HepG2 (cell line): Measurements from ENCODE around the gene MYLK3. TPM values are rescaled to one million over a fixed set of nuclear protein-coding genes. Genes with fewer than 3 reads are reported as not detected.

ENCODE experiments used
- ARID2 ChIP-seq: sonication (generic); formaldehyde crosslinking; IDR thresholded peaks from 2 replicates; pipeline ENCODE4 v1.8.1; 2022; ENCODE audit warnings: mild to moderate bottlenecking, missing genetic modification reagents, borderline replicate concordance
- ARID5B ChIP-seq: IDR thresholded peaks from 2 replicates; pipeline ENCODE4 v1.4.0; 2020; ENCODE audit warnings: mild to moderate bottlenecking, missing genetic modification reagents
- ARNT2 ChIP-seq: sonication (generic); formaldehyde crosslinking; IDR thresholded peaks from 2 replicates; pipeline ENCODE4 v1.8.0; 2022; ENCODE audit warnings: mild to moderate bottlenecking, low read depth, missing genetic modification reagents, moderate library complexity
- EEA1 ChIP-seq: sonication (generic); formaldehyde crosslinking; IDR thresholded peaks from 2 replicates; pipeline ENCODE4 v1.5.1; 2020; ENCODE audit warnings: mild to moderate bottlenecking, missing genetic modification reagents, borderline replicate concordance
- GABPA ChIP-seq, 2 experiments: IDR thresholded peaks; 2 replicates each; pipeline ENCODE4 v1.6.1; 2011 to 2016; ENCODE audit warnings: low read depth in 2 of 2, low read length in 1 of 2, missing biosample characterization in 1 of 2, missing genetic modification characterization in 1 of 2
- NCOA1 ChIP-seq: sonication (generic); formaldehyde crosslinking; IDR thresholded peaks from 2 replicates; pipeline ENCODE4 v1.9.0; 2021; ENCODE audit warnings: missing genetic modification reagents
- NFRKB ChIP-seq: fragments of 450-650 bp; IDR thresholded peaks from 2 replicates; pipeline ENCODE4 v1.6.1; 2017
- NR2C2 ChIP-seq: sonication (generic); formaldehyde crosslinking; IDR thresholded peaks from 2 replicates; pipeline ENCODE4 v1.4.0; 2020; ENCODE audit warnings: missing genetic modification reagents, mild to moderate bottlenecking, moderate library complexity, borderline replicate concordance
- NR2F6 ChIP-seq, 2 experiments: IDR thresholded peaks; 2 replicates each; pipeline ENCODE4 v1.6.1; 2016; ENCODE audit warnings: antibody characterized with exemption in 1 of 2, mild to moderate bottlenecking in 1 of 2
- PCBP1 ChIP-seq: fragments of 200-400 bp; formaldehyde crosslinking; IDR thresholded peaks from 2 replicates; pipeline ENCODE4 v1.6.1; 2017; ENCODE audit warnings: mild to moderate bottlenecking, low read depth, low read length, borderline replicate concordance
- POLR2AphosphoS2 ChIP-seq: IDR thresholded peaks from 2 replicates; pipeline ENCODE4 v1.6.1; 2011; ENCODE audit warnings: low read depth, low read length, improper control_type of control experiment
- RELA ChIP-seq: sonication (generic); formaldehyde crosslinking; IDR thresholded peaks from 2 replicates; pipeline ENCODE4 v1.4.0; 2020; ENCODE audit warnings: missing genetic modification reagents
- RXRB ChIP-seq: IDR thresholded peaks from 2 replicates; pipeline ENCODE4 v1.6.1; 2016; ENCODE audit warnings: borderline replicate concordance, missing genetic modification reagents, missing compliant biosample characterization
- SAFB2 ChIP-seq: sonication (generic); formaldehyde crosslinking; IDR thresholded peaks from 2 replicates; pipeline ENCODE4 v1.5.1; 2020; ENCODE audit warnings: missing genetic modification reagents, low read depth, mild to moderate bottlenecking, borderline replicate concordance
- STAG1 ChIP-seq: sonication (generic); formaldehyde crosslinking; IDR thresholded peaks from 2 replicates; pipeline ENCODE4 v1.4.0; 2020; ENCODE audit warnings: missing genetic modification reagents
- TGIF2 ChIP-seq: IDR thresholded peaks from 2 replicates; pipeline ENCODE4 v1.6.1; 2016; ENCODE audit warnings: control low read depth, missing compliant biosample characterization
- ZMAT5 ChIP-seq: sonication (generic); formaldehyde crosslinking; IDR thresholded peaks from 2 replicates; pipeline ENCODE4 v1.5.0; 2020; ENCODE audit warnings: mild to moderate bottlenecking, low read depth, missing genetic modification reagents, borderline replicate concordance
- ZNF138 ChIP-seq: sonication (generic); formaldehyde crosslinking; IDR thresholded peaks from 2 replicates; pipeline ENCODE4 v1.5.0; 2020; ENCODE audit warnings: mild to moderate bottlenecking, low read depth, missing genetic modification reagents
- ZNF382 ChIP-seq: sonication (generic); formaldehyde crosslinking; IDR thresholded peaks from 2 replicates; pipeline ENCODE4 v1.5.0; 2020; ENCODE audit warnings: missing genetic modification reagents, mild to moderate bottlenecking, borderline replicate concordance
- polyA plus RNA-seq, 8 experiments: library from polyadenylated mRNA; depleted of rRNA in 3 of 8; stranded (reverse) in 7 of 8; unstranded in 1 of 8; fragments of >200 nt; fragmentation: Illumina TruSeq in 4 of 8; extraction: Trizol in 4 of 8; gene quantifications; 2 replicates each; pipeline versions ENCODE4 v1.2.1 to v1.2.3, GENCODE V29; 2011 to 2016; ENCODE audit warnings: low read depth in 4 of 8, missing spikeins in 1 of 8, mixed read lengths in 1 of 8; ENCODE audit not compliant: insufficient read depth in 1 of 8
- total RNA-seq, 5 experiments: library from RNA; depleted of rRNA; stranded (reverse); fragments of >200 nt; fragmentation: Illumina TruSeq; extraction: Trizol; gene quantifications; 2 replicates each; pipeline ENCODE4 v1.2.3, GENCODE V29; 2016; ENCODE audit warnings: low read depth in 1 of 5
- TF ChIP-seq, protein P1 (sequence below): IDR thresholded peaks from 2 replicates; pipeline ENCODE4 v1.6.1; 2016; ENCODE audit warnings: mild to moderate bottlenecking
- TF ChIP-seq, protein P2 (sequence below): sonication (generic); formaldehyde crosslinking; IDR thresholded peaks from 2 replicates; pipeline ENCODE4 v1.5.1; 2020; ENCODE audit warnings: missing genetic modification reagents, mild to moderate bottlenecking, borderline replicate concordance

The MYLK3 gene
- total and polyA plus RNA-seq, 2 of the 13 experiments (the other 11 are each of a cell fraction or from before 2014, with no cell fraction given) = 0.04 to 0.18 TPM

DNA sequence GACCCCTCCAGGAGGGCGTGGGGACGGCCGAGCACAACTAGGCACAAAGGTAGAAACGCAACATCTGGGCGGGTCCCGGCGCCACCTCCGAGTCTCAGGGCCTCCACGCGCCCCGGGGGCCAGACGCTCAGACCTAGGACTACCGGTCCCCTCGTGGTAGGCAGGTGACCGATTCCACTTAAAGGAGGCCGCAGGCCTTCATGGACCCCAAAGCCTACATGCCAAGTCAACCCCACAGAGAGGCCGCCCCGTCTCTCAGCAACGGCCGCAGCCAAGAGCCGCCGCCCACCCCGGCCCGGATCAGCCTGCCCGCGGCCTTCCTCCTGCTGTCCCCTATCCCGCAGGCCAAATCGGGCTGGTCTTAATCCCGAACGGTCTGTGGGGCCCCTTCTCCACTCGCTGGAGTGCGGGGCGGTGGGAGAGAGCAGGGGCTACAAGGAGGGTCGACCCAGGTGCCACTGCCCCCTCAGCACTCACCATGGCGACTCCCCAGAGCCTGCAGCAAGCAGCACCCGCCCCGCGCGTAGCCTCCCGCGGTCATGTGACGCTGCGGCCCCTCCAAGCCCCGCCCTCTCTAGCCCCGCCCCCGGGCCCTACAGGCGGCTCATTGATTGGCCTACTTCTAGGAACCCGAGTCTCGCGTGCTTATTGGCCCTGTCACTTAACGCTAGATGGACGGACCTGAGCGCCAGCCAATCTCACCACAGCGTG is 59.3 kb downstream of the MYLK3 start, which contains the start of gene VPS35 (continued):
- TF ChIP-seq ARID5B (CRISPR knock-in tag) = peak; percentile 31; the same call in 1 of the 2 replicates
- no peak for TF ChIP-seq NCOA1 (CRISPR knock-in tag)
- TF ChIP-seq, protein P1, sequence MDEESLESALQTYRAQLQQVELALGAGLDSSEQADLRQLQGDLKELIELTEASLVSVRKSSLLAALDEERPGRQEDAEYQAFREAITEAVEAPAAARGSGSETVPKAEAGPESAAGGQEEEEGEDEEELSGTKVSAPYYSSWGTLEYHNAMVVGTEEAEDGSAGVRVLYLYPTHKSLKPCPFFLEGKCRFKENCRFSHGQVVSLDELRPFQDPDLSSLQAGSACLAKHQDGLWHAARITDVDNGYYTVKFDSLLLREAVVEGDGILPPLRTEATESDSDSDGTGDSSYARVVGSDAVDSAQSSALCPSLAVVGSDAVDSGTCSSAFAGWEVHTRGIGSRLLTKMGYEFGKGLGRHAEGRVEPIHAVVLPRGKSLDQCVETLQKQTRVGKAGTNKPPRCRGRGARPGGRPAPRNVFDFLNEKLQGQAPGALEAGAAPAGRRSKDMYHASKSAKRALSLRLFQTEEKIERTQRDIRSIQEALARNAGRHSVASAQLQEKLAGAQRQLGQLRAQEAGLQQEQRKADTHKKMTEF (CRISPR knock-in tag) = peak; percentile 78
- 0 out of 2 replicates have a peak, but pooled peaks have one; percentile 20 for TF ChIP-seq RELA (CRISPR knock-in tag)
- peak; percentile 89 for TF ChIP-seq EEA1 (CRISPR knock-in tag)
- TF ChIP-seq STAG1 = no peak
- no peak; the same call in 1 of the 2 replicates for TF ChIP-seq TGIF2 (CRISPR knock-in tag)
- TF ChIP-seq ARID2 = no peak
- TF ChIP-seq POLR2AphosphoS2 = no peak
- no peak for TF ChIP-seq PCBP1
- 0 out of 2 replicates have a peak, but pooled peaks have one; percentile 22 for TF ChIP-seq ARNT2 (CRISPR knock-in tag)
- TF ChIP-seq NR2C2 (CRISPR knock-in tag) = peak; percentile 47
- no peak for TF ChIP-seq ZMAT5 (CRISPR knock-in tag)
- TF ChIP-seq GABPA (IDR thresholded peaks at IDR 0.05; ENCODE audit: low read depth, low read length) = no peak
- no peak for TF ChIP-seq GABPA (CRISPR knock-in tag; IDR thresholded peaks at IDR 0.05; ENCODE audit: low read depth)
- TF ChIP-seq, protein P2, sequence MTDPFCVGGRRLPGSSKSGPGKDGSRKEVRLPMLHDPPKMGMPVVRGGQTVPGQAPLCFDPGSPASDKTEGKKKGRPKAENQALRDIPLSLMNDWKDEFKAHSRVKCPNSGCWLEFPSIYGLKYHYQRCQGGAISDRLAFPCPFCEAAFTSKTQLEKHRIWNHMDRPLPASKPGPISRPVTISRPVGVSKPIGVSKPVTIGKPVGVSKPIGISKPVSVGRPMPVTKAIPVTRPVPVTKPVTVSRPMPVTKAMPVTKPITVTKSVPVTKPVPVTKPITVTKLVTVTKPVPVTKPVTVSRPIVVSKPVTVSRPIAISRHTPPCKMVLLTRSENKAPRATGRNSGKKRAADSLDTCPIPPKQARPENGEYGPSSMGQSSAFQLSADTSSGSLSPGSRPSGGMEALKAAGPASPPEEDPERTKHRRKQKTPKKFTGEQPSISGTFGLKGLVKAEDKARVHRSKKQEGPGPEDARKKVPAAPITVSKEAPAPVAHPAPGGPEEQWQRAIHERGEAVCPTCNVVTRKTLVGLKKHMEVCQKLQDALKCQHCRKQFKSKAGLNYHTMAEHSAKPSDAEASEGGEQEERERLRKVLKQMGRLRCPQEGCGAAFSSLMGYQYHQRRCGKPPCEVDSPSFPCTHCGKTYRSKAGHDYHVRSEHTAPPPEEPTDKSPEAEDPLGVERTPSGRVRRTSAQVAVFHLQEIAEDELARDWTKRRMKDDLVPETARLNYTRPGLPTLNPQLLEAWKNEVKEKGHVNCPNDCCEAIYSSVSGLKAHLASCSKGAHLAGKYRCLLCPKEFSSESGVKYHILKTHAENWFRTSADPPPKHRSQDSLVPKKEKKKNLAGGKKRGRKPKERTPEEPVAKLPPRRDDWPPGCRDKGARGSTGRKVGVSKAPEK (CRISPR knock-in tag) = no peak
- TF ChIP-seq NR2F6 (IDR thresholded peaks at IDR 0.05) = peak; percentile 33; the same call in 1 of the 2 replicates
- TF ChIP-seq NR2F6 (CRISPR knock-in tag; IDR thresholded peaks at IDR 0.05) = no peak
- TF ChIP-seq RXRB (CRISPR knock-in tag) = 0 out of 2 replicates have a peak, but pooled peaks have one; percentile 6
- peak; percentile 26; the same call in 1 of the 2 replicates for TF ChIP-seq ZNF138 (CRISPR knock-in tag)
- TF ChIP-seq NFRKB = no peak
- TF ChIP-seq SAFB2 (CRISPR knock-in tag) = no peak; the same call in 1 of the 2 replicates
- no peak for TF ChIP-seq ZNF382 (CRISPR knock-in tag)
